VCaP (cell line): ENCODE data around the gene SEMA4F.

ENCODE experiments used
- H3K27ac ChIP-seq: fragments of 450-650 bp; 2 replicates; pipeline ENCODE4 v1.5.1; 2017
- CTCF ChIP-seq: fragments of 450-650 bp; conservative IDR thresholded peaks from 2 replicates; pipeline ENCODE4 v1.5.1; 2017; ENCODE audit warnings: mild to moderate bottlenecking, moderate library complexity

Gene SEMA4F

GRCh38 chr2:74670263-74670662 lies 16.2 kb downstream of the SEMA4F start:
- no peak overlapping the region for H3K27ac ChIP-seq
- TF ChIP-seq CTCF: no peak

GRCh38 chr2:74671479-74671878 lies 17.4 kb downstream of the SEMA4F start:
- H3K27ac ChIP-seq: no peak overlapping the region
- no peak for TF ChIP-seq CTCF

- no peak for TF ChIP-seq CTCF
- no peak overlapping the region for H3K27ac ChIP-seq
Observed at GRCh38 chr2:74673826-74674528, 19.9 kb downstream of the SEMA4F start.

GRCh38 chr2:74675090-74675489 lies 21.0 kb downstream of the SEMA4F start:
- no peak overlapping the region for H3K27ac ChIP-seq
- TF ChIP-seq CTCF: no peak

- H3K27ac ChIP-seq: no peak overlapping the region
- TF ChIP-seq CTCF: no peak
Observed at GRCh38 chr2:74676331-74676730, 22.3 kb downstream of the SEMA4F start.

- TF ChIP-seq CTCF: no peak
- no peak overlapping the region for H3K27ac ChIP-seq
Observed at GRCh38 chr2:74679615-74680014, 25.6 kb downstream of the SEMA4F start.

GRCh38 chr2:74682501-74682900 lies 28.5 kb downstream of the SEMA4F start:
- TF ChIP-seq CTCF: no peak

More at GRCh38 chr2:74682501-74682900, 28.5 kb downstream of the SEMA4F start:
- H3K27ac ChIP-seq: no peak overlapping the region
